IPS-NIHi7 (cell line): Measurements from ENCODE around the gene TCEA2.

Experiments
- DNase-seq: peaks from one replicate; pipeline ENCODE4 v3.0.0; 2012; ENCODE audit warnings: mixed read lengths; ENCODE audit errors: extremely low spot score

The TCEA2 gene

DNA sequence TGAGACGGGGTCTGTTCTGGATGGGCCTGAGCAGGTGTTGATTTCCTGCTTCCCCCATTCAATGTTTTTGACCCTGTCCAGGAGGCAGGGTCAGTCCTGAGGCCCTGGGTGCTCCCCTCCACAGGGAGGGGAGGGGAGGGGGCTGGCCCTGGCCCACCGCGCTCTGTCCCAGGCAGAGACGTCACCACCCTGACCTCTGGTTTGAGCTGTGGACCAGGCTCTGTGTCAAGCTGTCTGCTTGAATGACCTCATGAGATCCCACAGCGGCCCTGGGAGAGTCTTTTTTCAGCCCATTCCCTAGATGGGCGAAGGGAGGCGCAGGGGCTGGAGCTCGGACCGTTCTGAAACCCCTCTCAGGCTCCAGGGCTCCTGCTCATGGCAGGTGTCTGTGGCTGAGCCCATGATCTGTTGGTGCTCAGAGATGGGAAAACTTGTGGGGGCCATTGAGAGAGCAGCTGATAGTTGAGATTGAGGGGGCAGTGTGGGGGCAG is 30.1 kb downstream of the TCEA2 start:
- DNase-seq: peak; percentile 40

DNA sequence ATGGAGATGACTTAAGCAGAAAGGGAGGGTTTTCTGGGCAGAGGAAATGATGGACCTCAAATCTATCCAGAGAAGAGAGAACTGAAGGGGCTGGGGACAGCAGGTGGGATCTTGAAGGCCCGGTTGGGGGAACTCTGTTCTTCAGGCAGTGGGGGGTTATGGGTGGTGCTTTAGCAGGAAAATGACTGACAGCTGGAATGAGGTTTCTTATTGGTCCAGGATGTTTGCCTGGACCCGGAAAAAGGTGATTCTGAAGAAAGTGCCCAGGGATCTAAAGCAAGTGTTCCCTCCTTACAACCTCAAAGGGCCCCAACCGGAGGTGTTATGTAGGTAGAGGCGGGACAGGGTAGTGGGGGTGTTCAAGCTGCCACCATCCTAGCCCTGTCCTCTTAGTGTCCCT is 32.5 kb downstream of the TCEA2 start:
- DNase-seq: no peak

DNA sequence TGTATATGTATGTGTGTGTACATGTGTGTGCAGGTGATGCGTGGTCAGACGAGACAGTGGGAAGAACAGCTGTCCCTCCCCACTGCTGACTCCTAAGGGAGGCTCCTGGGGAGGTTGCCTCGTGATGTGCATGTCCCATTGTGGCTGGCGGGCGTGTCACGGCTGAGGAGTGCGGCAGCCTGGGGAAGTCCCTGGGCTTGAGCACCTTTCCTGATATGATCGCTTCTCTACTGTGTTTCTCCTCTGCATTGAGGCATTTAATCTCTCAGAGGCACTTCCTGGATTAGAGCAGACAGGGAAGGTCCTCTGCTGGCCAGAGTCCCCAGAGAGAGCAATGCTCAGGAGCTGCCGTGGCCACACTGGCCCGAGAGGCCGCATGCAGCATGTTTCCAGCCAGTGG is 32.9 kb downstream of the TCEA2 start:
- DNase-seq: no peak

DNA sequence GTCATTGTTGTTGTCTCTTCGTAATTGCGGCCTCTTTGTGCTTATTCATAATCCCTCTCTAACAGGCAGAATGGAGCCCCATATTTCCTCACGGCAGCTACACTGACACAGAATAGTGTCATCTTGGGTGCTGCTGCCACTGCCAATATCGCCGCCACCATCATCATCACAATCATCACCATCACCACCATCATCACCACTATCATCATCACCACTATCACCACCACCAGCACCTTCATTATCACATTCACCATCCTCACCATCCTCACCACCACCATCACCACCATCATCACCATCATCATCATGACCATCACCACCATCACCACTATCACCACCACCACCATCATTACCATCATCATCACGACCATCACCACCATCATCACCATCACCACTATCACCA is 33.5 kb downstream of the TCEA2 start:
- no peak for DNase-seq

DNA sequence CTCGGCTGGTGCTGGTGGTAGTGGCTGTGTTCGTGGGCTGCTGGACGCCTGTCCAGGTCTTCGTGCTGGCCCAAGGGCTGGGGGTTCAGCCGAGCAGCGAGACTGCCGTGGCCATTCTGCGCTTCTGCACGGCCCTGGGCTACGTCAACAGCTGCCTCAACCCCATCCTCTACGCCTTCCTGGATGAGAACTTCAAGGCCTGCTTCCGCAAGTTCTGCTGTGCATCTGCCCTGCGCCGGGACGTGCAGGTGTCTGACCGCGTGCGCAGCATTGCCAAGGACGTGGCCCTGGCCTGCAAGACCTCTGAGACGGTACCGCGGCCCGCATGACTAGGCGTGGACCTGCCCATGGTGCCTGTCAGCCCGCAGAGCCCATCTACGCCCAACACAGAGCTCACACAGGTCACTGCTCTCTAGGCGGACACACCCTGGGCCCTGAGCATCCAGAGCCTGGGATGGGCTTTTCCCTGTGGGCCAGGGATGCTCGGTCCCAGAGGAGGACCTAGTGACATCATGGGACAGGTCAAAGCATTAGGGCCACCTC is 35.5 kb downstream of the TCEA2 start:
- DNase-seq: no peak

DNA sequence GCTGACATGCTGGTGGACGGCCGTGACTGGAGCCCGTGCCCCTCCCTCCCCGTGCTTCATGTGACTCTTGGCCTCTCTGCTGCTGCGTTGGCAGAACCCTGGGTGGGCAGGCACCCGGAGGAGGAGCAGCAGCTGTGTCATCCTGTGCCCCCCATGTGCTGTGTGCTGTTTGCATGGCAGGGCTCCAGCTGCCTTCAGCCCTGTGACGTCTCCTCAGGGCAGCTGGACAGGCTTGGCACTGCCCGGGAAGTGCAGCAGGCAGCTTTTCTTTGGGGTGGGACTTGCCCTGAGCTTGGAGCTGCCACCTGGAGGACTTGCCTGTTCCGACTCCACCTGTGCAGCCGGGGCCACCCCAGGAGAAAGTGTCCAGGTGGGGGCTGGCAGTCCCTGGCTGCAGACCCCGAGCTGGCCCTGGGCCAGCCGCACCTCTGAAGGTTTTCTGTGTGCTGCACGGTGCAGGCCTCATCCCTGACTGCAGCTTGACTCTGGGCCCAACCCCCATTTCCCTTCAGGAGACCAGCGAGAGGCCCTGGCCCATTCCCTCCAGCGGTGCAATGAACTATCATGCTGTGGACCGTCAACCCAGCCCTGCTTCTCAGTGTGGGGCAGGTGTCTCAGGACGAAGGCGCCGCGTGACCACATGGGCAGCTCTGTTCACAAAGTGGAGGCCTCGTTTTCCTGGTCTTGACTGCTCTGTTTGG is 36.2 kb downstream of the TCEA2 start:
- DNase-seq: no peak

DNA sequence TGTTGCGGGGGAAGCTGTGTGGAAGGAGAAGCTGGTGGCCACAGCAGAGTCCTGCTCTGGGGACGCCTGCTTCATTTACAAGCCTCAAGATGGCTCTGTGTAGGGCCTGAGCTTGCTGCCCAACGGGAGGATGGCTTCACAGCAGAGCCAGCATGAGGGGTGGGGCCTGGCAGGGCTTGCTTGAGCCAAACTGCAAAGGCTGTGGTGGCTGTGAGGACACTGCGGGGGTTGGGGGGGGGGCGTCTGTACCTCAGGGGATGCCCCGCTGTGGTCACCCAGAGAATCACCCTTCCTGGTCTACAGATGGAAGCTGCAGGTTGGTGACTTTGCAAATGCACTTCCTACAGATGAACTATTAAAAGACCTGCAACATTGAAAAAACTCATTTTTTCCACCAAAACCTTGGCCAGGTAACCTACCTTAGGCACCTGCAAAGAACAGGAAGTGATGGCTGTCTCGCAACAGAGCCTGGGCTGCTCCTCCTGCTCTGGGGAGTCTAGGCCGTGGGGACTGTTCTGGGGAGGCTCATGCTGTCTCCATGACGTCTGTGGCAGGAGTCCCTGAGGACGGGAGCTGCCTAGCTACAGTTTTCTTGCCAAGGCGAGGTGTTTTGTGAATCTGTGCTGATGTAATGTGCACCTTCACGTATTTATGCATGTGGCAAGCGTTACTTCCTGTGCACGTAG is 37.0 kb downstream of the TCEA2 start:
- DNase-seq: no peak

DNA sequence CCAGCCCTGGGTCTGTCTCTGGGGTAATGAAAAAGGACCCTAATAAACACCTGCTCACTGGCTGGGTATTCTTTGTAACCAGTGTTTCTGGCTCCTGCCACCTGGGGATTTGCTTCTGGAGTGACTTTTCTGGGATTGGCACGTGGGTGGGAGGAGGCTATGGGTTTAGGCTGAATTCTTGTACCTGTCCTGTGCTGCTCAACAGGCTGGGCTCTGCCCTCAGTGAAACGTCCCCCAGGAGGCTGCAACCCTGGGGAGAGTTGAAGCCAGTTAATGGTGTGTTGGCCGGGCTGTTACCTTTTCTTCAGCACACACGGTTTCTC is 37.5 kb downstream of the TCEA2 start:
- no peak for DNase-seq

DNA sequence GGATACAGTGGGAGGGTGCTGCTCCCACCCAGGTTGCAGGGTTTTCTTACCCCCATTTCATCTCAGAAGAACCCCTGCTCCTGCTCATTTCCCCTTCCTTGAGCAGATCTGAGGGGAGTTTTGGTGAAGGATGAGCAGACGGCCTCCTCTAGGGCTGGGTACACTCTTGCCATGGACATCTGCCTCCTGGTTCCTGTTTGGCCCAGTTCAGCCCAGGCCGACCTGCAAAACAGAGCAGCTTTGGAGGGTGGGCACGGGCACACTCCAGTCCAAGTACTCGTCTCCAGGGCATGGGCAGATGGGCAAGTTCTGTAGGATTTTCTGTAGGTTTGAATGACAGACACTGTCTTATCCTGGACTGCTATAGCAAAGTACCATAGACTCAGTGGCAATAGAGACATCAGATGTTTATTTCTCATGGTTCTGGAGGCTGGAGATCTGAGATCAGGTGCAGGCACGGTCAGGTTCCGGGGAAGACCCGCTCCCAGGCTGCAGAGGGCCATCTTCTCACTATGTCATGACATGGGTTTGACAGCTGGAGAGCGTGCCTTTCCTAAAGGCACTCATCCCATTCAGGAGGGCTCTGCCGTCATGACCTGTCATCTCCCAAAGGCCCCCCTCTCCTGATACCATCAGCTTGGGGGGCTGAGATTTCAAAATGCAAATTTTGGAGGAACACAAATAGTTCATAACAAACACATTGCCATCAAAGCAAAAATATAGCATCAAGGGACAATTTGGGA is 38.1 kb downstream of the TCEA2 start:
- no peak for DNase-seq

DNA sequence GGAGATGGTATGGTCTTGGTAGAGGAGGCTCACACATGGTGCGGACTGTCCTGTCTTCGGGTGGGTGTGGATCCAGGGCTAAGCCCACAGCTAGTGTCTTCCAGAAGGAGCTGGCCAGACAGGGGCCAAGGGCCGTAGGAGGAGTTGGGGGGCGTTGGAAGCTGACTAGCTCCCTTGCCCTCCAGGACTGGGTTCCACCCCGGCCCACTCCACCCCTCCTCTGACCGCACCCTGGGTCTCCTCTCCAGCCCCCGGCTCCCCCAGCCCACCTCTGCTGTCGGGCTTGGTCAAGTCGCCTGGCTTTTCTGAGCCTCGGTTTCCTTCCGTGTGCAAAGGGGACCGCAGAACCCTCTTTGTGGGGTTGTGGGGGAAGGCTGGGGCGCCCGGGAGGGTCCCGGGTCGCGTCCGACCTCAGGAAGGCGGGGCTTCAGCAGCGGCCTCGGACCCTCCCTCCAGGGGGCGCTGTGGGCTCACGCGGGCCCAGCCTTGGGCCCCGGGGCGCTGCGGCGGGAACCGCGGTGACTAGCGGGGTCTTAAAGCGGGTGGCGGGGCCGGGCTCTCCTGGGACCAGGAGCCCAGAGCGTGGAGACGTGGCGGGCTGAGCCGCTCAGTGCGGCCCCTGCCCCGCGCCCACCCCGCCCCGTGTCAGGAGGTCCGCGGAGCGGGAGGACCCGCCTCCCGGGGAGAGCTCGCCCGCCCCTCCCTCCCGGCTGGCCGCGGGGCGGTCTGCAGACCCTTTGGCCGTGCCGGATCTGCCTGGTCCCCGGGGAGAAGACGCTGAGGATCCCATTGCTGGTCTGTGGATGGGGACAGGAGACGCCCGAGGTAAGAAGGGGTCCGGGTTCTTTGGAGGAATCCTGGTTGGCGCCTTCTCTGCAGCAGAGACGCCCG is 39.0 kb downstream of the TCEA2 start:
- peak; percentile 93 for DNase-seq

DNA sequence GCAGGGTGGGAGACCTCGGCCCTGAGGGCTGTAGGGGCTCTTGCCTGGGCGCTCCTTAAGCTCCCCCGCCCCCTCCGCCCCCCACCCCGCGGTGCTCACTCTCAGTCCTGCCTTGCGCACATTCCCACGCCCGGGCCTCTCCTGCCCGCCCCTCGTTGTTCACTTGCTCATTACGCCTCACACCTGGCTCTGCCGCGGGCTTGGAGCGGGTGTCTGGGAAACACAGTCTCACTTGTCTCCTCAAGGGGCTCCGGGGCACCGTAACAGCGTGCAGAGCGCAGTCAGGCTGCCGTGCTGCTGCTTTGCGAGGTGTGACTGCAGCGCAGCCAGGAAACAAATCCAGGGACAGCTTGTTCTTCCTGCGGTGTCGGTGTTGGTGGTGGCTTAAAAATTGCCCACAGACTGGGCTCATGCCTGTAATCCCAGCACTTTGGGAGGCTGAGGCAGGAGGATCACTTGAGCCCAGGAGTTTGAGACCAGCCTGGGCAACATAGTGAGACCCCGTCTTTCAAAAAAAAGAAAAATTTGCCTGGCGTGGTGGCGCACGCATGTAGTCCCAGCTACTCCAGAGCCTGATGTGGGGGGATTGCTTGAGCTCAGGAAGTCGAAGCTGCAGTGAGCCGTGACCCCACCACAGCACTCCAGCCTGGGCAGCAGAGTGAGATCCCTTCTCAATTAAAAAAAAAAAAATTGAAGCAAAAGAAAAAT is 39.8 kb downstream of the TCEA2 start:
- DNase-seq: peak; percentile 61

DNA sequence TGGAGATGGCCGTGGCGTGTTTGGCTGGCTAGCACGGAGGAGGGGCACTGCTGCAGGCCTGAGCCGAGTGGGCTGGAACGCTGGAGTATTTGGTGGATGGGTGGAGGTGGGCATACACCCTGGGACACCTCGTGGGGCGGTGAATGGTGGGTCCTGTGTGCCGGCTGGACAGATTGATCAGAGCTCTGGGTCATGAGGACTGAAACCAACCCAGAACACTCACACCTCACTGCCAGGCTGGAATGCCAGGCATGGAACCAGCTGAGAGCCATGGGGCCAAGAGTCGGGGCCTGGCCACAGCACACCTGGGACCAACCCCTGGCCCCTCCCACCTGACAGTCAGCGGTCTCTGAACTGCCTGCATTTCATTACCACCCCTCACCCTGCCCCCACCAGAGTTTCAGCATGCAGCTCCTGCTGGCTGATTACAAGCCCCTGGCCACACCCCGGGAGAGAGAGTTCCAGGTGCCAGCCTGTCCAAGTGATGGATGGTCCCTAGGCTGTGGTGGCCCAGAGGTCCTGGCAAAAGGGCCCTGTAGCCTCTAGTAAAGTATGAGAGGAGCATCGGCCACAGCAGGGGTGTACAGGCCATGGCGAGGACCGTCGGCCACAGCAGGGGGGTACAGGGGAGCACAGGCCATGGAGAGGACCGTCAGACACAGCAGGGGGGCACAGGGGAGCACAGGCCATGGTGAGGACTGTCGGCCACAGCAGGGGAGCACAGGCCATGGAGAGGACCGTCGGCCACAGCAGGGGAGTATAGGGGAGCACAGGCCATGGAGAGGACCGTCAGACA is 41.1 kb downstream of the TCEA2 start:
- DNase-seq: no peak

DNA sequence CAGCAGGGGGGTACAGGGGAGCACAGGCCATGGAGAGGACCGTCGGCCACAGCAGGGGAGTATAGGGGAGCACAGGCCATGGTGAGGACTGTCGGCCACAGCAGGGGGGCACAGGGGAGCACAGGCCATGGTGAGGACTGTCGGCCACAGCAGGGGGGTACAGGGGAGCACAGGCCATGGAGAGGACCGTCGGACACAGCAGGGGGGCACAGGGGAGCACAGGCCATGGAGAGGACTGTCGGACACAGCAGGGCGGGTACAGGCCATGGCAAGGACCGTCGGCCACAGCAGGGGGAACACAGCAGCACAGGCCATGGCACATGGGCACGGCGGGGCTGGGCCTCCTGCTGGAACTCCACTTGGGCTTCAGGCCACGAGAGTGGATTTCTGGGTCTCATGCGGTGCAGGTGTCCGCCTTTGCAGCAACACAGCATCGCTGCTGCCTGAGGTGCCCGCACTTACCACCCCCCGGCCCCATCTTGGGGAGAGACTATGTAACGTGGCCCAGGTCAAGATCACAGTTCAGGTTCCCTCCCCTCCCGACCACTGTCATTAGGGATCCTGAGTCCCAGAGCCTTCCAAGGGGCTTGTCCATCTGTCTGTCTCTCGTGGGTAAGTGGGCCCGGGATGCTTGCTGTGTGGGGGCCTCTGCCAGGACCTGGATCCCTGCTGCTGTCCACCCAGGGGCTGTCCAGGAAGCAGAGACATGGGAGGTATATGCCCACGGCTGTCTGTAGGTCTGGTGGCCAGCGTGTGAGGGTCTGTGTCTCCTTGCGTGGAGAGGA is 41.9 kb downstream of the TCEA2 start:
- no peak for DNase-seq

DNA sequence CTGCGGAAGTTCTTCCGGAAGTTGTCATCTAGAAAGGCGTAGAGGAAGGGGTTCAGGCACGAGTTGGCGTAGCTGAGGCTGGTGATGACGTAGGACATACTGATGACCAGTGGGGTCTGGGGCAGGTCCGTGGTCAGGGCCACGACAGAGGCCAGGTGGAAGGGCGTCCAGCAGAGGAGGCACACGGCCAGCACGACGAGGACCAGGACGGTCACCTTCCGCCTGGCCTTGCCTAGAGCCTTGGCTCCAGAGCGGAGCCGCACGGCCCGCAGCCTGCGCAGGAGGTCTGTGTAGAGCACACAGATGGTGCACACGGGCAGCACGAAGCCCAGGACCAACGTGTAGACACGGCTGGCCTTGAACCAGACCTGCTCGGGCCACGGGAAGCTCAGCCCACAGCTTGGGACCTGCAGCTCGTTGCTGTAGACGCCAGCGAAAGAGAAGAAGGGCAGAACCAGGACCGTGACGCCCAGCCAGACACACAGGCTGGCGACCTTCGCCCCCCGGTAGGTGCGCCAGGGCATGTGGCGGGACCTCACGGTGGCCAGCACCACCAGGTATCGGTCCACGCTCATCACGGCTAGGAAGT is 42.9 kb downstream of the TCEA2 start:
- DNase-seq: no peak

DNA sequence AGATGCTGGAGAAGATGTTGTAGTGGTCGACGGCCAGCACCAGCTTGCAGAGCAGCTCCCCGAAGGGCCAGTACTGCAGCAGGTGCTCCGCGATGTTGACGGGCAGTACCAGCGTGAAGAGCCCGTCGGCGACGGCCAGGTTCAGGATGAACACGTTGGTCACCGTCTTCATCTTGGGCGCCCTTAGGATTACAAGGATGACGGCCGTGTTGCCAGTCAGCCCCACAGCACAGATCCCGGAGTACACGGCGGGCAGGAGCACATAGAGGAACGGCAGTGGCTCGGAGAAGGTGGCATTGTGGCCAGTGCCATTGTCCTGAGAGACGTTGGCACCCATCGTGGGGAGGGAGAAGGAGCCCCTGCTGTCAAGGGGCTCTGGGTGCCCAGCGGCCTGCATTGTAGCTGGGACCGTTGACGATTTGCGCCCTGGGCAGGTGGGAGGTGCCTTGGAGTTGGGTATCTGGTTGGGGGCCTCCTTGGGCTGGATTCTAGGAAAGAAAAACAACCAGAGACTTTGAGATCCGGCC is 43.5 kb downstream of the TCEA2 start:
- no peak for DNase-seq

DNA sequence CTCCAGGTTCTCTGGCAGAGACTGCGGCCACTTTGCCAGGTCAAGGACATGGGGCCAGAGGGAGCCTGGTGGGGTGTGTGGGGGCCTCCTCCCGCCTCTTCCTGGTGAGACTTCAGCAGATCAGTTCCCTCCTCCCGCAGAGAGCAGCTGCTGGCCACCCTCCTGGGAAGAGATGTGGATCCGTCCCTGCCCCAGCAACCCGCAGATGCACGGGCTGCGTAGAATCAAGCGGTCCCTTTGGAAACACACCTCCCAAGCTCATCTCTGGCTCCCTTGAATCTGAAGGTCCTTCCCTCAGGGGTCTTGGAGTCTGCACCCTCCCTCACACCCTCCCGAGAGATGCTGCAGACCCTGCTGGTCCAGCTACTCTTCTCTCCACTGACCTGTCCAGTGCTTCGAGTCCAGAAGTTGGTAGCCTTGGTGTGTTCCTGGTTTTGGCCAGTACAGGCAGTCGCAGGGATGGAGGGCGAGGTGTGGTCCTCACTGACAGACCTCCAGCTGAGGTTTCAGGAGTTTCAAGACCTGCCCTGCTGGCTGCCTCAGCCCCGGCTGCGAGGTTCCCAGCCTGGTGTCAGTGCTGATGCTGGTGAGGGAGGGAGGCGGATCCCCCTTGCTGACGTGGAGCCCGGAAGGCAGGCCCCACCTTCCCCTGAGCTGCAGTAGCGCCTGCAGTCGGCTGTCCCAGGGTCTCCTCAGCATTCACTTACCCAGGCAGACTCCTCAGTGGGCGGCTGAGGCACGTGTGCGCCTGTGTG is 44.2 kb downstream of the TCEA2 start, which contains the start of gene NPBWR2:
NPBWR2 (minus strand) TSS at position 585 of the 755 bp plus-strand sequence. CDS start 734 bp downstream, outside the sequence.
- DNase-seq: peak; percentile 73

DNA sequence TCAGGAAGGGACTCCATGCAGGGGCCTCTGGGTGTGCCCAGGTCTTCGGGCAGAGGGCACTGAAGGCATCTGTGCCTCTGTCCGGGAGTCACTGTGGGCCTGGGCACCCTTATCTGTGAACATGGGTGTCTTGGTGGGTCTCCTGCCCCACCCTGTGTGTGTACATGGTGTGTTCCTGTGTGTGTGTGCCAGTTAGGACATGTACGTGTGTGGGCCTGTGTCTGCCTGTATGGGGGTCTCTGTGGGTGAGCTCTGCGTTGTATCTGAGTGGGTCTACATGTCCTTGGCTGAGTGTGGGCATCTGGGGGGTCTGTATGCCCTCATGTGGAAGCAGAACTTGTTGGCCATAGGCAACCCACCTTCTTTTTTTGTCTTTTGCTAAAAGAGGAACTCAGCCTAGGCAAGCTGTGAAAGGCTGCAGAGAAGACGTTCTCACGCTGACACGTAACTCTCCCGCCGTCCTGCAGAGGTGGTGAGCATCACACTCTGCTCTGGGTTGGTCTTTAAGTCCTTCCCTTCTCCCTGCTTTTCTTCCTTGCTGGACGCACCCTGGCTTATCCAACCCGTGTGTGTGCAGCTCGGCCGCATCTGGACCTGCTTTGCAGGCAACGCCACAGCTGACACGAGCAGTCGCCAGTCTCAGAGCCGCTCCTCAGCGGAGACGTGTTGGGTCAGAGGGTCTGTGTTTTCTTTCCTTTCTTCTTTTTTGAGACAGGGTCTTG is 44.9 kb downstream of the TCEA2 start:
- no peak for DNase-seq
